ENCODE data around the gene VCAM1.
"Not testable (repeated sequence)": the region's sequence is repeated elsewhere in the genome, so short reads cannot be mapped to it uniquely, and the experiment has no call there.

DNA sequence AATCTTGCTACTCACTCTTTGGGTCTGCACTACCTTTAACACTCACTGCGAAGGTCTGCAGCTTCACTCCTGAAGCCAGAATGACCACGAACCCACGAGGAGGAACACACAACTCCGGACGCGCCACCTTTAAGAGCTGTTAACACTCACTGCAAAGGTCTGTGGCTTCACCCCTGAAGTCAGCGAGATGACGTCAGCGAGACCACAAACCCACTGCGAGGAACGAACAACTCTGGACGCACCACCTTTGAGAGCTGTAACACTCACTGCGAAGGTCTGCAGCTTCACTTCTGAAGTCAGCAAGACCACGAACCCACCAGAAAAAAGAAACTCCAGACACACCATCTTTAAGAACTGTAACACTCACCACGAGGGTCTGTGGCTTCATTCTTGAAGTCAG is 6.5 kb upstream of the VCAM1 start:
- TF ChIP-seq, protein P1, sequence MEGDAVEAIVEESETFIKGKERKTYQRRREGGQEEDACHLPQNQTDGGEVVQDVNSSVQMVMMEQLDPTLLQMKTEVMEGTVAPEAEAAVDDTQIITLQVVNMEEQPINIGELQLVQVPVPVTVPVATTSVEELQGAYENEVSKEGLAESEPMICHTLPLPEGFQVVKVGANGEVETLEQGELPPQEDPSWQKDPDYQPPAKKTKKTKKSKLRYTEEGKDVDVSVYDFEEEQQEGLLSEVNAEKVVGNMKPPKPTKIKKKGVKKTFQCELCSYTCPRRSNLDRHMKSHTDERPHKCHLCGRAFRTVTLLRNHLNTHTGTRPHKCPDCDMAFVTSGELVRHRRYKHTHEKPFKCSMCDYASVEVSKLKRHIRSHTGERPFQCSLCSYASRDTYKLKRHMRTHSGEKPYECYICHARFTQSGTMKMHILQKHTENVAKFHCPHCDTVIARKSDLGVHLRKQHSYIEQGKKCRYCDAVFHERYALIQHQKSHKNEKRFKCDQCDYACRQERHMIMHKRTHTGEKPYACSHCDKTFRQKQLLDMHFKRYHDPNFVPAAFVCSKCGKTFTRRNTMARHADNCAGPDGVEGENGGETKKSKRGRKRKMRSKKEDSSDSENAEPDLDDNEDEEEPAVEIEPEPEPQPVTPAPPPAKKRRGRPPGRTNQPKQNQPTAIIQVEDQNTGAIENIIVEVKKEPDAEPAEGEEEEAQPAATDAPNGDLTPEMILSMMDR (conservative IDR thresholded peaks at IDR 0.05; ENCODE audit: low read depth, low read length) = not testable (repeated sequence)
- not testable (repeated sequence) for TF ChIP-seq EZH2 (IDR thresholded peaks at IDR 0.05; ENCODE audit: borderline replicate concordance, low read depth, low read length, poor library complexity, severe bottlenecking)
